Activated CD8-positive, alpha-beta T cell treated with anti-CD3 and anti-CD28 coated beads, Interleukin-2, amount 10 ng/mL, durations not matched to agents 7 days and 5 days (primary cell): ENCODE measurements around the gene GPC5. TPM values are rescaled to one million over a fixed set of nuclear protein-coding genes. Genes with fewer than 3 reads are reported as not detected.

ENCODE experiments used
- ATAC-seq: fragments of 150-1000 bp; cut with Tn5 transposase; one replicate; pipeline ENCODE4 v1.10.0; 2021; ENCODE audit warnings: moderate library complexity
- CTCF ChIA-PET: fragments of 350-600 bp; sonication (Branson Sonifier 250); formaldehyde crosslinking; loops from one replicate; lab custom pipeline; 2021; ENCODE audit warnings: antibody characterized with exemption; lab: Charles Lee
- POLR2A ChIA-PET: fragments of 350-600 bp; sonication (Branson Sonifier 250); formaldehyde crosslinking; loops from one replicate; lab custom pipeline; 2021; ENCODE audit warnings: antibody characterized with exemption; lab: Charles Lee
- DNase-seq: peaks from one replicate; pipeline ENCODE4 v3.0.0-alpha.2; 2020
- H3K27ac Mint-ChIP-seq: one replicate; pipeline ENCODE4 v1.8.0; 2021; ENCODE audit warnings: mild to moderate bottlenecking, mixed read lengths
- H3K27me3 Mint-ChIP-seq: one replicate; pipeline ENCODE4 v1.8.0; 2021; ENCODE audit warnings: low read depth, mixed read lengths
- H3K36me3 Mint-ChIP-seq: one replicate; pipeline ENCODE4 v1.8.0; 2021; ENCODE audit warnings: low read depth, mixed read lengths
- H3K4me1 Mint-ChIP-seq: one replicate; pipeline ENCODE4 v1.8.0; 2021; ENCODE audit warnings: low read depth, mixed read lengths
- H3K4me3 Mint-ChIP-seq: one replicate; pipeline ENCODE4 v1.8.0; 2021; ENCODE audit warnings: mild to moderate bottlenecking, mixed read lengths
- H3K9me3 Mint-ChIP-seq: one replicate; pipeline ENCODE4 v1.8.0; 2022; ENCODE audit warnings: mixed read lengths; ENCODE audit not compliant: insufficient read depth
- total RNA-seq, 2 experiments: library from RNA; stranded (reverse); gene quantifications; one replicate each; pipeline ENCODE4 v1.2.3, GENCODE V29; 2021

Gene GPC5
- total RNA-seq, 2 experiments from 2014 or later: not detected

- Mint-ChIP-seq H3K27ac (no peak overlapping the region), H3K4me1 (no peaks in the 10 kb centered on the region), H3K9me3 (peaks cover 15% of the 10 kb centered on the region), H3K27me3 (no peaks in the 10 kb centered on the region), H3K36me3 (no peaks in the 10 kb centered on the region), H3K4me3 (no peak overlapping the region)
- POLR2A ChIA-PET: no interaction called here
- ATAC-seq (no peak), DNase-seq (no peak)
- CTCF ChIA-PET: no interaction called here
These were observed 956.8 kb downstream of the GPC5 start for GRCh38 chr13:92355213-92355612.

- Mint-ChIP-seq H3K4me3 (no peak overlapping the region), H3K36me3 (no peaks in the 10 kb centered on the region), H3K27ac (no peak overlapping the region), H3K4me1 (no peaks in the 10 kb centered on the region), H3K9me3 (peaks cover 15% of the 10 kb centered on the region), H3K27me3 (no peaks in the 10 kb centered on the region)
- ChIA-PET CTCF (no interaction called here), POLR2A (no interaction called here)
- no peak for DNase-seq
- no peak for ATAC-seq
These were observed 964.3 kb downstream of the GPC5 start for GRCh38 chr13:92362717-92363116.

DNA sequence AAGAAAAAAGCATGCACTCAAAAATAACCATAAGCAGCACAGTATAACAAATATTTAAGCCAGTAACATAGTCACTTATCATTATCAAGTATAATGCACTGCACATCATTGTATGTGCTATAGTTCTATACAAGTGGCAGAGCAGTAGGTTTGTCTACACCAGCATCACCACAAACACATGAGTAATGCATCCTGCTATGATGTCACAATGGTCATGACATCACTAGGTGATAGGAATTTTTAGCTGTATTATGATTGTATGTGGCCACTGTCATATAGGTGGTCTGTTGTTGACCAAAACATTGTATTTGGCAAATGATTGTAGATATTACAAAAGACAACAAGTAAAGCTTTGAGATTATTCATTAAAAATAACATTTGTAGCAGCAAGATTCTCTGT, 967.5 kb downstream of the GPC5 start:
- Mint-ChIP-seq H3K4me1 (no peaks in the 10 kb centered on the region), H3K27me3 (no peaks in the 10 kb centered on the region), H3K9me3 (peaks cover 6% of the 10 kb centered on the region), H3K4me3 (no peak overlapping the region), H3K27ac (no peak overlapping the region), H3K36me3 (no peaks in the 10 kb centered on the region)
- no peak for DNase-seq
- ChIA-PET POLR2A (no interaction called here), CTCF (no interaction called here)
- ATAC-seq: no peak

- ChIA-PET CTCF (no interaction called here), POLR2A (no interaction called here)
- H3K36me3 Mint-ChIP-seq: no peaks in the 10 kb centered on the region
These were observed 979.0 kb downstream of the GPC5 start for GRCh38 chr13:92377396-92377795.

DNA sequence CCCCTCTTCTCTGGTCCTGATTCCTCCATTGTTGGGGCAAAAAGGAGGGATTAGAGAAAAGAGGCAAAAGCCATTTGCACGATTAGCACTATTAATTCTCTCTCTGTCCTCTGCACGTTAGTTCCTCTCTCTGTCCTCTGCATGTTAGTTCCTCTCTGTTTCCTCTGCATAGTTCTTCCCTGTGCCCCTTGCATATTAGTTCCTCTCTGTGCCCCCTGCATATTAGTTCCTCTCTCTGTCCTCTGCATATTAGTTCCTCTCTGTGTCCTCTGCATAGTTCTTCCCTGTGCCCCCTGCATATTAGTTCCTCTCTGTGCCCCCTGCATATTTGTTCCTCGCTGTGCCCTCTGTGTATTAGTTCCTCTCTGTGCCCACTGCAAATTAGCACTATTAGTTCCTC, 981.0 kb downstream of the GPC5 start:
- CTCF ChIA-PET: no interaction called here
- no peak overlapping the region for H3K4me3 Mint-ChIP-seq
- no peaks in the 10 kb centered on the region for H3K36me3 Mint-ChIP-seq
- no peaks in the 10 kb centered on the region for H3K4me1 Mint-ChIP-seq
- POLR2A ChIA-PET: no interaction called here
- H3K27me3 Mint-ChIP-seq: no peaks in the 10 kb centered on the region
- DNase-seq (no peak), ATAC-seq (no peak)
- H3K9me3 Mint-ChIP-seq: peaks cover 3% of the 10 kb centered on the region
- H3K27ac Mint-ChIP-seq: no peak overlapping the region

More at GRCh38 chr13:92377396-92377795, 979.0 kb downstream of the GPC5 start:
- H3K9me3 Mint-ChIP-seq: peaks cover 3% of the 10 kb centered on the region
- no peaks in the 10 kb centered on the region for H3K27me3 Mint-ChIP-seq
- no peaks in the 10 kb centered on the region for H3K4me1 Mint-ChIP-seq
- no peak overlapping the region for H3K4me3 Mint-ChIP-seq
- DNase-seq (no peak), ATAC-seq (no peak)
- H3K27ac Mint-ChIP-seq: no peak overlapping the region

DNA sequence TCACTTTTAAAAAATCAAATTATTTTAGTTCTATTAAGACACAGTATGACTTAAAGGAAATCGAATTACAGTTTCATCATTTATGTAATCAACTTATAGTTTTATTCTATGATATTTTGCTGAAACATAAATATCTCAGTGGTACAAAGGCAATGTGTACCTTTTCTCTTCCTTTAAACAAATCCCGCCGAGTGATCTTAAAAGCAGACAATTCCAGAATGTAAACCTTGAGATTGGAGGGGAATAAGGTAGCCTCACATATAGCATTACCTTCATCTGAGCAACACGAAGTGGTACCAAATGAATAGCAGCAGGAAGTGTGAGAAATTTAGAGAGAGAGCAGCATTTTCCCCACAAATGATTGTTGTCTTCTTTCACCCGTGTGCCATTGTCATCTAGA, 986.0 kb downstream of the GPC5 start:
- ChIA-PET CTCF (no interaction called here), POLR2A (no interaction called here)
- H3K4me1 Mint-ChIP-seq: no peaks in the 10 kb centered on the region
- H3K27ac Mint-ChIP-seq: no peak overlapping the region
- no peak for ATAC-seq
- no peak overlapping the region for H3K4me3 Mint-ChIP-seq
- no peaks in the 10 kb centered on the region for H3K27me3 Mint-ChIP-seq
- H3K9me3 Mint-ChIP-seq: no peaks in the 10 kb centered on the region
- H3K36me3 Mint-ChIP-seq: no peaks in the 10 kb centered on the region
- no peak for DNase-seq

- ChIA-PET CTCF (no interaction called here), POLR2A (no interaction called here)
- H3K27ac Mint-ChIP-seq: no peak overlapping the region
- ATAC-seq: no peak
- no peak overlapping the region for H3K4me3 Mint-ChIP-seq
- H3K4me1 Mint-ChIP-seq: no peaks in the 10 kb centered on the region
- no peaks in the 10 kb centered on the region for H3K27me3 Mint-ChIP-seq
- no peak for DNase-seq
- no peaks in the 10 kb centered on the region for H3K9me3 Mint-ChIP-seq
- H3K36me3 Mint-ChIP-seq: no peaks in the 10 kb centered on the region
These were observed 988.8 kb downstream of the GPC5 start for GRCh38 chr13:92387245-92387644.

GRCh38 chr13:92390217-92390616, 991.8 kb downstream of the GPC5 start:
- Mint-ChIP-seq H3K4me1 (no peaks in the 10 kb centered on the region), H3K4me3 (no peak overlapping the region), H3K27ac (no peak overlapping the region), H3K27me3 (no peaks in the 10 kb centered on the region), H3K36me3 (no peaks in the 10 kb centered on the region), H3K9me3 (no peaks in the 10 kb centered on the region)
- ChIA-PET POLR2A (no interaction called here), CTCF (no interaction called here)
- no peak for DNase-seq
- no peak for ATAC-seq

DNA sequence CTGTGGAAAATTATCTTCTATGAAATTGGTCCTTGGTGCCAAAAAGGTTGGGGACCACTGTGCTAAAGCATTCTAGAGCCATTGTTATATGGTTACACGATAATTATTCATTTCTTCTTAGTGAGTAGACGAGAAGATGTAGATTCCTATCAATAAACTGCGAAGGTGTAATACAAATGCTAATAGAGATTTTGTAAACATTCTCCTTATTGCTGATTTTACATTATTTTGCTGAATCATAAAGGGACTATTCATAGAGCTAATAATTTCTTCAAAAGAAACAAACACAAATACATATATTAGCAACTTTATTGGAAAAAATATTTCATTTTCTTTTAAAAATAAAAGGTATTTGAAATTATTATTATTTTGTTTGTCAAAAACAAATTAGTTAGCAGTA, 1005.2 kb downstream of the GPC5 start:
- CTCF ChIA-PET: no interaction called here
- Mint-ChIP-seq H3K4me1 (no peaks in the 10 kb centered on the region), H3K36me3 (no peaks in the 10 kb centered on the region), H3K9me3 (no peaks in the 10 kb centered on the region), H3K27ac (no peak overlapping the region), H3K27me3 (no peaks in the 10 kb centered on the region), H3K4me3 (no peak overlapping the region)
- POLR2A ChIA-PET: no interaction called here
- ATAC-seq: no peak
- no peak for DNase-seq

DNA sequence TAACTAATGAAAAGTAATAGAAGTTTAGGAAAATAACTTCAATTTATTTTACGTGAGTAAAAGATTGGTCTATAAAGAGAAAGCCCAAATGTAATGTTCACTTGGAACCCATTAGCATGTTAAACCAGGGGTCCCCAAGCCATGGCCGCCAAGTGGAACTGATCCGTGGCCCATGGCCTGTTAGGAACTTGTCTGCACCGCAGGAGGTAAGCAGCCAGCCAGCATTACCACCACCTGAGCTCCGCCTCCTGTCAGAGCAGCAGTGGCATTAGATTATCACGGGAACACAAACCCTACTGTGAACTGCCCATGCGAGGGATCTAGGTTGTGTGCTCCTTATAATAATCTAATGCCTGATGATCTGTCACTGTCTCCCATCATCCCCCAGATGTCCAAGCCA, 1009.4 kb downstream of the GPC5 start:
- Mint-ChIP-seq H3K4me1 (no peaks in the 10 kb centered on the region), H3K27ac (no peak overlapping the region), H3K27me3 (no peaks in the 10 kb centered on the region), H3K9me3 (peaks cover 7% of the 10 kb centered on the region), H3K36me3 (no peaks in the 10 kb centered on the region), H3K4me3 (no peak overlapping the region)
- CTCF ChIA-PET: no interaction called here
- POLR2A ChIA-PET: no interaction called here
- no peak for DNase-seq
- no peak for ATAC-seq

GRCh38 chr13:92412481-92412880, 1014.1 kb downstream of the GPC5 start:
- no peak overlapping the region for H3K4me3 Mint-ChIP-seq
- ChIA-PET CTCF (no interaction called here), POLR2A (no interaction called here)
- no peak overlapping the region for H3K27ac Mint-ChIP-seq
- no peaks in the 10 kb centered on the region for H3K27me3 Mint-ChIP-seq
- no peaks in the 10 kb centered on the region for H3K4me1 Mint-ChIP-seq
- peaks cover 7% of the 10 kb centered on the region for H3K9me3 Mint-ChIP-seq
- H3K36me3 Mint-ChIP-seq: no peaks in the 10 kb centered on the region
- no peak for DNase-seq
- ATAC-seq: no peak

DNA sequence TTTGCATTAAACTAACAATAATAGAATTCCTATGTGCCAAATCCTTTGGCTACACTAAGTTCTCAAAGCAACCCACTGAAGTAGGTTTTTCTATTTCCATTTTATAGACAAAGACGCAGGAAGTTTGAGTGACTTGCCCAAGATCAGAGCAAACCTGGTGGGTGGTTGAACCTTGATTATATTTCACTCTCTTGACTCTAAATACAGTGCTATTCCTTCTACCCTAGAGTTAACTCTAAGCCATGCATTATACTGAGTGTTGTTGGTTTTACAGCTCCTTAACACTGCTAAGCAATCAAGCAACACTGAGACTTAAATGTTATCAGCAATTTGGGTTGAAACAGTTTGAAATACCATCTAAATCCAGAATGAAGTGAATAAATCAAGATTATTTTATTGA, 1014.6 kb downstream of the GPC5 start:
- ATAC-seq: no peak

GRCh38 chr13:92413452-92413851, 1015.0 kb downstream of the GPC5 start:
- no peak overlapping the region for H3K4me3 Mint-ChIP-seq

More for the DNA sequence above, 1014.6 kb downstream of the GPC5 start:
- Mint-ChIP-seq H3K4me1 (no peaks in the 10 kb centered on the region), H3K9me3 (peaks cover 7% of the 10 kb centered on the region), H3K27ac (no peak overlapping the region), H3K36me3 (no peaks in the 10 kb centered on the region), H3K4me3 (no peak overlapping the region), H3K27me3 (no peaks in the 10 kb centered on the region)
- POLR2A ChIA-PET: no interaction called here
- no peak for DNase-seq
- CTCF ChIA-PET: no interaction called here

More at GRCh38 chr13:92413452-92413851, 1015.0 kb downstream of the GPC5 start:
- ATAC-seq (no peak), DNase-seq (no peak)
- H3K4me1 Mint-ChIP-seq: no peaks in the 10 kb centered on the region
- H3K36me3 Mint-ChIP-seq: no peaks in the 10 kb centered on the region
- no peak overlapping the region for H3K27ac Mint-ChIP-seq
- no peaks in the 10 kb centered on the region for H3K27me3 Mint-ChIP-seq
- peaks cover 7% of the 10 kb centered on the region for H3K9me3 Mint-ChIP-seq
- CTCF ChIA-PET: no interaction called here
- POLR2A ChIA-PET: no interaction called here
